GM23338 (cell line): ENCODE data around the gene PEA15. TPM values are rescaled to one million over a fixed set of nuclear protein-coding genes. Genes with fewer than 3 reads are reported as not detected.

Source experiments
- ATAC-seq: fragments of 200-7000 bp; cut with Tn5 transposase; 3 replicates; pipeline ENCODE4 v1.9.1; 2020
- DNase-seq: peaks from one replicate; pipeline ENCODE4 v3.0.0-alpha.2; 2015; ENCODE audit warnings: low spot score
- H2AFZ ChIP-seq: fragments of 200-600 bp; sonication (generic); 2 replicates; pipeline ENCODE4 v1.8.0; 2016; ENCODE audit warnings: antibody characterized with exemption, mild to moderate bottlenecking, moderate library complexity
- H3F3A ChIP-seq: fragments of 200-600 bp; sonication (generic); replicated peaks from 2 replicates; pipeline ENCODE4 v1.8.0; 2017; ENCODE audit warnings: antibody characterized with exemption, mixed run types, low read depth
- H3K27ac ChIP-seq: fragments of 200-600 bp; sonication (generic); 2 replicates; pipeline ENCODE4 v1.6.1; 2016; ENCODE audit warnings: low read depth
- H3K27me3 ChIP-seq: fragments of 200-600 bp; sonication (generic); 2 replicates; pipeline ENCODE4 v1.8.0; 2016; ENCODE audit warnings: mild to moderate bottlenecking, mixed run types, moderate library complexity; ENCODE audit not compliant: insufficient read depth
- H3K36me3 ChIP-seq: fragments of 200-600 bp; sonication (generic); 2 replicates; pipeline ENCODE4 v1.8.0; 2016; ENCODE audit warnings: mild to moderate bottlenecking; ENCODE audit not compliant: insufficient read depth
- H3K4me1 ChIP-seq: fragments of 200-600 bp; sonication (generic); 2 replicates; pipeline ENCODE4 v1.8.0; 2016; ENCODE audit warnings: mild to moderate bottlenecking, moderate library complexity; ENCODE audit not compliant: insufficient read depth
- H3K4me2 ChIP-seq: fragments of 200-600 bp; sonication (generic); 2 replicates; pipeline ENCODE4 v1.7.1; 2017; ENCODE audit warnings: mixed run types
- H3K4me3 ChIP-seq: fragments of 200-600 bp; sonication (generic); 2 replicates; pipeline ENCODE4 v1.6.1; 2016; ENCODE audit warnings: mixed run types
- H3K79me2 ChIP-seq: fragments of 200-600 bp; sonication (generic); replicated peaks from 2 replicates; pipeline ENCODE4 v1.8.0; 2017; ENCODE audit warnings: mild to moderate bottlenecking; ENCODE audit not compliant: insufficient read depth
- H3K9me2 ChIP-seq: fragments of 200-600 bp; sonication (generic); 2 replicates; pipeline ENCODE4 v1.8.0; 2017; ENCODE audit not compliant: insufficient read depth
- H4K20me1 ChIP-seq: fragments of 200-600 bp; sonication (generic); replicated peaks from 2 replicates; pipeline ENCODE4 v1.8.0; 2017; ENCODE audit warnings: mild to moderate bottlenecking; ENCODE audit not compliant: insufficient read depth
- H3K27ac Mint-ChIP-seq: 2 replicates; pipeline ENCODE4 v1.8.0; 2020; ENCODE audit warnings: inconsistent platforms, mild to moderate bottlenecking, moderate library complexity, mixed read lengths
- H3K27me3 Mint-ChIP-seq: 3 replicates; pipeline ENCODE4 v1.8.0; 2022; ENCODE audit warnings: low read depth, mild to moderate bottlenecking, moderate library complexity, mixed read lengths, inconsistent platforms; ENCODE audit not compliant: insufficient read depth, poor library complexity
- H3K36me3 Mint-ChIP-seq: 3 replicates; pipeline ENCODE4 v1.8.0; 2021; ENCODE audit warnings: low read depth, mild to moderate bottlenecking, inconsistent platforms, moderate library complexity, mixed read lengths
- H3K4me1 Mint-ChIP-seq: 3 replicates; pipeline ENCODE4 v1.8.0; 2020; ENCODE audit warnings: mild to moderate bottlenecking, inconsistent platforms, mixed read lengths
- H3K4me3 Mint-ChIP-seq: 3 replicates; pipeline ENCODE4 v1.8.0; 2021; ENCODE audit warnings: moderate library complexity, mild to moderate bottlenecking, inconsistent platforms, mixed read lengths
- H3K9me3 Mint-ChIP-seq: 3 replicates; pipeline ENCODE4 v1.8.0; 2020; ENCODE audit warnings: moderate library complexity, mild to moderate bottlenecking, inconsistent platforms, mixed read lengths
- CREB1 ChIP-seq: fragments of 250-450 bp; sonication (Bioruptor Pico); IDR thresholded peaks from 2 replicates; pipeline ENCODE4 v1.5.0; 2020; ENCODE audit warnings: low read depth, mild to moderate bottlenecking, moderate library complexity
- CTCF ChIP-seq, 2 experiments: fragments of 200-600 bp in 1 of 2; sonication (generic) in 1 of 2; conservative IDR thresholded peaks; 2 replicates each; pipeline versions ENCODE4 v1.5.1 to v1.6.1; 2016 to 2017; ENCODE audit warnings: antibody characterized with exemption in 2 of 2, low read depth in 2 of 2, mild to moderate bottlenecking in 2 of 2, moderate library complexity in 1 of 2
- EZH2 ChIP-seq: fragments of 200-600 bp; sonication (generic); IDR thresholded peaks from one replicate; pipeline ENCODE4 v1.8.0; 2017; ENCODE audit warnings: antibody characterized with exemption, mild to moderate bottlenecking, low read depth; ENCODE audit not compliant: unreplicated experiment
- EZH2phosphoT487 ChIP-seq: fragments of 200-600 bp; sonication (generic); IDR thresholded peaks from one replicate; pipeline ENCODE4 v1.8.1; 2018; ENCODE audit warnings: antibody characterized with exemption; ENCODE audit not compliant: unreplicated experiment
- JUNB ChIP-seq: IDR thresholded peaks from one replicate; pipeline ENCODE4 v1.6.1; 2016; ENCODE audit warnings: antibody characterized with exemption; ENCODE audit not compliant: unreplicated experiment
- NANOG ChIP-seq: IDR thresholded peaks from 2 replicates; pipeline ENCODE4 v1.6.1; 2016; ENCODE audit warnings: antibody characterized with exemption, borderline replicate concordance
- POLR2AphosphoS5 ChIP-seq: IDR thresholded peaks from 2 replicates; pipeline ENCODE4 v1.6.1; 2016; ENCODE audit warnings: antibody characterized with exemption, low read depth
- STAT1 ChIP-seq: IDR thresholded peaks from one replicate; pipeline ENCODE4 v1.6.1; 2016; ENCODE audit warnings: antibody characterized with exemption; ENCODE audit not compliant: unreplicated experiment
- ZNF114 ChIP-seq: fragments of 250-450 bp; sonication (Bioruptor Pico); IDR thresholded peaks from 2 replicates; pipeline ENCODE4 v1.5.0; 2020; ENCODE audit warnings: mild to moderate bottlenecking, moderate library complexity
- ZNF331 ChIP-seq: fragments of 250-450 bp; sonication (Bioruptor Pico); IDR thresholded peaks from 2 replicates; pipeline ENCODE4 v1.5.0; 2020; ENCODE audit warnings: low read depth, mild to moderate bottlenecking, moderate library complexity
- ZNF462 ChIP-seq: fragments of 250-450 bp; sonication (Bioruptor Pico); IDR thresholded peaks from 2 replicates; pipeline ENCODE4 v1.5.0; 2020; ENCODE audit warnings: mild to moderate bottlenecking, moderate library complexity
- polyA plus RNA-seq: library from polyadenylated mRNA; unstranded; fragments of >200 nt; fragmentation: Nextera tagmentation; extraction: Ambion mirVana; gene quantifications from 2 replicates; pipeline ENCODE4 v1.2.1, GENCODE V29; 2016
- total RNA-seq: library from RNA; depleted of rRNA; stranded (reverse); fragments of >200 nt; shearing (Covaris generic); gene quantifications from 2 replicates; pipeline ENCODE4 v1.2.3, GENCODE V29; 2014
- TF ChIP-seq, protein P1 (sequence below): IDR thresholded peaks from 2 replicates; pipeline ENCODE4 v1.6.1; 2016; ENCODE audit warnings: antibody characterized with exemption
- TF ChIP-seq, protein P2 (sequence below): IDR thresholded peaks from one replicate; pipeline ENCODE4 v1.6.1; 2018; ENCODE audit warnings: antibody characterized with exemption; ENCODE audit not compliant: unreplicated experiment

PEA15 gene
- total and polyA plus RNA-seq, 2 experiments from 2014 or later = 60.3 to 80.8 TPM

DNA sequence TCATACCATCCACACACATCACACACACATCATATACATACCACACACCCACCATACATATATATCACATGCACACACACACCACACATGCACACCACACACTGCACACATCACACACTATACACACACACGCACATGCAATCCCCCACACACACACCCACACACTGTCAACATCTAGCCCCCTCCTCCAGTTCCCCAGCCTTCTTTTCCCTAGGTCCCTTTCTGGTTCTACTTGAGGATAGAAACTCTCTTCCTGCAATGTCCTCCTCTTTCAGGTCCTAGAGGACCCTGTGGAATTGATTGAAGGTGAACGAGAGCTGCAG lies 10.5 kb upstream of the PEA15 start:
- H3K36me3 Mint-ChIP-seq = no peaks in the 10 kb centered on the region
- peaks cover 3% of the 10 kb centered on the region for H3K27me3 Mint-ChIP-seq
- TF ChIP-seq ZNF331 (CRISPR knock-in tag) (no peak), EZH2 (no peak), POLR2AphosphoS5 (no peak), EZH2phosphoT487 (no peak), ZNF462 (CRISPR knock-in tag) (no peak), ZNF114 (CRISPR knock-in tag) (no peak), JUNB (no peak), CREB1 (CRISPR knock-in tag) (no peak), NANOG (no peak), STAT1 (no peak), CTCF (conservative IDR thresholded peaks at IDR 0.05; ENCODE audit: low read depth in 2 of 2) (no peak)
- TF ChIP-seq, protein P1, sequence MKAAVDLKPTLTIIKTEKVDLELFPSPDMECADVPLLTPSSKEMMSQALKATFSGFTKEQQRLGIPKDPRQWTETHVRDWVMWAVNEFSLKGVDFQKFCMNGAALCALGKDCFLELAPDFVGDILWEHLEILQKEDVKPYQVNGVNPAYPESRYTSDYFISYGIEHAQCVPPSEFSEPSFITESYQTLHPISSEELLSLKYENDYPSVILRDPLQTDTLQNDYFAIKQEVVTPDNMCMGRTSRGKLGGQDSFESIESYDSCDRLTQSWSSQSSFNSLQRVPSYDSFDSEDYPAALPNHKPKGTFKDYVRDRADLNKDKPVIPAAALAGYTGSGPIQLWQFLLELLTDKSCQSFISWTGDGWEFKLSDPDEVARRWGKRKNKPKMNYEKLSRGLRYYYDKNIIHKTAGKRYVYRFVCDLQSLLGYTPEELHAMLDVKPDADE = no peak
- TF ChIP-seq, protein P2, sequence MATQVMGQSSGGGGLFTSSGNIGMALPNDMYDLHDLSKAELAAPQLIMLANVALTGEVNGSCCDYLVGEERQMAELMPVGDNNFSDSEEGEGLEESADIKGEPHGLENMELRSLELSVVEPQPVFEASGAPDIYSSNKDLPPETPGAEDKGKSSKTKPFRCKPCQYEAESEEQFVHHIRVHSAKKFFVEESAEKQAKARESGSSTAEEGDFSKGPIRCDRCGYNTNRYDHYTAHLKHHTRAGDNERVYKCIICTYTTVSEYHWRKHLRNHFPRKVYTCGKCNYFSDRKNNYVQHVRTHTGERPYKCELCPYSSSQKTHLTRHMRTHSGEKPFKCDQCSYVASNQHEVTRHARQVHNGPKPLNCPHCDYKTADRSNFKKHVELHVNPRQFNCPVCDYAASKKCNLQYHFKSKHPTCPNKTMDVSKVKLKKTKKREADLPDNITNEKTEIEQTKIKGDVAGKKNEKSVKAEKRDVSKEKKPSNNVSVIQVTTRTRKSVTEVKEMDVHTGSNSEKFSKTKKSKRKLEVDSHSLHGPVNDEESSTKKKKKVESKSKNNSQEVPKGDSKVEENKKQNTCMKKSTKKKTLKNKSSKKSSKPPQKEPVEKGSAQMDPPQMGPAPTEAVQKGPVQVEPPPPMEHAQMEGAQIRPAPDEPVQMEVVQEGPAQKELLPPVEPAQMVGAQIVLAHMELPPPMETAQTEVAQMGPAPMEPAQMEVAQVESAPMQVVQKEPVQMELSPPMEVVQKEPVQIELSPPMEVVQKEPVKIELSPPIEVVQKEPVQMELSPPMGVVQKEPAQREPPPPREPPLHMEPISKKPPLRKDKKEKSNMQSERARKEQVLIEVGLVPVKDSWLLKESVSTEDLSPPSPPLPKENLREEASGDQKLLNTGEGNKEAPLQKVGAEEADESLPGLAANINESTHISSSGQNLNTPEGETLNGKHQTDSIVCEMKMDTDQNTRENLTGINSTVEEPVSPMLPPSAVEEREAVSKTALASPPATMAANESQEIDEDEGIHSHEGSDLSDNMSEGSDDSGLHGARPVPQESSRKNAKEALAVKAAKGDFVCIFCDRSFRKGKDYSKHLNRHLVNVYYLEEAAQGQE = no peak
- H4K20me1 ChIP-seq = no peaks in the 10 kb centered on the region
- no peak overlapping the region for H3K27ac Mint-ChIP-seq
- no peaks in the 10 kb centered on the region for H3K27me3 ChIP-seq
- no peaks in the 10 kb centered on the region for H3K36me3 ChIP-seq
- H3K4me3 ChIP-seq = no peak overlapping the region
- no peak overlapping the region for H3K4me2 ChIP-seq
- H3K79me2 ChIP-seq = no peaks in the 10 kb centered on the region
- H3F3A ChIP-seq = 0 out of 2 replicates have a peak, but pooled peaks cover 9% of the 10 kb centered on the region
- peaks cover 28% of the 10 kb centered on the region for H3K4me1 ChIP-seq
- H3K27ac ChIP-seq = no peak overlapping the region
- ATAC-seq (no peak), DNase-seq (no peak)
- no peaks in the 10 kb centered on the region; the same call in 2 of the 3 replicates for H3K9me3 Mint-ChIP-seq
- no peak overlapping the region for H2AFZ ChIP-seq
- H3K9me2 ChIP-seq = peaks cover 3% of the 10 kb centered on the region; the same call in 1 of the 2 replicates
- H3K4me1 Mint-ChIP-seq = peaks cover 4% of the 10 kb centered on the region
- H3K4me3 Mint-ChIP-seq = no peak overlapping the region
